22Rv1 (cell line): ENCODE measurements around the gene ZIC3.
"Not testable (repeated sequence)": the region's sequence is repeated elsewhere in the genome, so short reads cannot be mapped to it uniquely, and the experiment has no call there.

ENCODE experiments used
- H3K27ac ChIP-seq: fragments of 450-650 bp; 2 replicates; pipeline ENCODE4 v1.5.1; 2017
- ZFX ChIP-seq: fragments of 450-650 bp; IDR thresholded peaks from 2 replicates; pipeline ENCODE4 v1.6.1; 2017; ENCODE audit warnings: antibody characterized with exemption, borderline replicate concordance
- TF ChIP-seq, protein P1 (sequence below): fragments of 450-650 bp; IDR thresholded peaks from 2 replicates; pipeline ENCODE4 v1.5.1; 2017; ENCODE audit warnings: mild to moderate bottlenecking

Gene ZIC3

GRCh38 chrX:137549851-137550664 is 15.9 kb upstream of the ZIC3 start:
- H3K27ac ChIP-seq = no peak overlapping the region

DNA sequence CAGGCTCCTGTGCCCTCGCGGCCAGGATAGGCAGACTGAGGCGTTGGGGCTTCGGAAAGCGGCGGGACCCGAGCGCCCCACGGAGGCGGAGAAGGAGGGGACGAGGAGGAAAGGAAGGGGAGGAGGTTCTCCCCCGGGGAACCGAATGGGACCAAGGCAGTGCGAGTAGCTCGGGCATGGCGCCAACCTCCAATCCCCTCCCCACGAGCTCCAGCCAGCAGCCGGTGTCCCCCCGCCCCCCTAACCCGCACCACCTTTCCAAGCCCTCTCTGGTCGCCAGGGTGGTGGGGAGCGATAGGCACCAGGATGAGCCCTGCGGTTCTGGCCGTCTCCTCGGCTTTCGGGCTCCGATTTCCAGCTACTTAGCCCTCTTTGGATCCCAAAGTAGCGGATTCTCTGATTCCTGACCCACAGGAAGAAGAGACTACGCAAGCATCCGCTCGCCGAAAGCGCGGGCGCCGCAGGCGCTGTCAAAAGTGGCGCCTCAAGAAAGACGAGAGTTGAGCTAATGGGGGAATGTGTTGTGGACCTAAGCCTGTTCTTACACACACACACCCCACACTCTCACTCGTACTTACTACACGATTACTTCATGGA is 15.2 kb upstream of the ZIC3 start:
- no peak for TF ChIP-seq ZFX
- TF ChIP-seq, protein P1, sequence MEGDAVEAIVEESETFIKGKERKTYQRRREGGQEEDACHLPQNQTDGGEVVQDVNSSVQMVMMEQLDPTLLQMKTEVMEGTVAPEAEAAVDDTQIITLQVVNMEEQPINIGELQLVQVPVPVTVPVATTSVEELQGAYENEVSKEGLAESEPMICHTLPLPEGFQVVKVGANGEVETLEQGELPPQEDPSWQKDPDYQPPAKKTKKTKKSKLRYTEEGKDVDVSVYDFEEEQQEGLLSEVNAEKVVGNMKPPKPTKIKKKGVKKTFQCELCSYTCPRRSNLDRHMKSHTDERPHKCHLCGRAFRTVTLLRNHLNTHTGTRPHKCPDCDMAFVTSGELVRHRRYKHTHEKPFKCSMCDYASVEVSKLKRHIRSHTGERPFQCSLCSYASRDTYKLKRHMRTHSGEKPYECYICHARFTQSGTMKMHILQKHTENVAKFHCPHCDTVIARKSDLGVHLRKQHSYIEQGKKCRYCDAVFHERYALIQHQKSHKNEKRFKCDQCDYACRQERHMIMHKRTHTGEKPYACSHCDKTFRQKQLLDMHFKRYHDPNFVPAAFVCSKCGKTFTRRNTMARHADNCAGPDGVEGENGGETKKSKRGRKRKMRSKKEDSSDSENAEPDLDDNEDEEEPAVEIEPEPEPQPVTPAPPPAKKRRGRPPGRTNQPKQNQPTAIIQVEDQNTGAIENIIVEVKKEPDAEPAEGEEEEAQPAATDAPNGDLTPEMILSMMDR = no peak
- H3K27ac ChIP-seq = no peak overlapping the region

More at GRCh38 chrX:137549851-137550664, 15.9 kb upstream of the ZIC3 start:
- TF ChIP-seq, protein P1 = no peak
- no peak for TF ChIP-seq ZFX

DNA sequence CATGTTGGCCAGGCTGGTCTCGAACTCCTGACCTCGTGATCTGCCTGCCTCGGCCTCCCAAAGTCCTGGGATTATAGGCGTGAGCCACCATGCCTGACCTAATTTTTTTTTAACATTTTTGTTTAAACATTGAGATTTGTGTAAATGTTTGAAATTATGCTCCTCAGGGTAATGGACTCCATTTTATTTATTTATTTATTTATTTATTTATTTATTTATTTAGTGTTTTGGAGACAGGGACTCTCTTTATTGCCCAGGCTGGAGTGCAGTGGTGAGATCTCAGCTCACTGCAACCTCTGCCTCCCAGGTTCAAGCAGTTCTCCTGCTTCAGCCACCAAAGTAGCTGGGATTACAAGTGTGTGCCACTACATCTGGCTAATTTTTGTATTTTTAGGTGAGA is 13.8 kb upstream of the ZIC3 start:
- not testable (repeated sequence) for H3K27ac ChIP-seq

DNA sequence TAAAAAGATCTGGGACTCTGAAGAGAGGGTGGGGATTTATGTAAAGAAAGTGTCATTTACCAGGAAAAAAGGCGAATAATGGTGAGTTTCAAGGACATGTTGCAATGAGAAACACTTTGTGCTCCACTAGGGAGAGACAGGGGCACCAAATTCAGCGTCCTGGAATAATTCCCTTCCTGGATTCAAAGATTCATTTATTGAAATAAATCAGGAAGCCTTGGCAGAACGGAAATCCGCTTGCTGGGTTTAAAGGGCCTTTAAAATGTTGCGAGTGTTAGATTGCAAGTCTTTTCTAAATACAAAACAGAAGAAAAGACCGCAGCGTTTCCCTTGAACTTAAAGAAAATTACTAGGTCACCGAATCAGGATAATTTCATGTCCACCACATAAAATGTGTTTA is 3.8 kb upstream of the ZIC3 start:
- TF ChIP-seq, protein P1 = no peak
- TF ChIP-seq ZFX = no peak
- no peak overlapping the region for H3K27ac ChIP-seq

DNA sequence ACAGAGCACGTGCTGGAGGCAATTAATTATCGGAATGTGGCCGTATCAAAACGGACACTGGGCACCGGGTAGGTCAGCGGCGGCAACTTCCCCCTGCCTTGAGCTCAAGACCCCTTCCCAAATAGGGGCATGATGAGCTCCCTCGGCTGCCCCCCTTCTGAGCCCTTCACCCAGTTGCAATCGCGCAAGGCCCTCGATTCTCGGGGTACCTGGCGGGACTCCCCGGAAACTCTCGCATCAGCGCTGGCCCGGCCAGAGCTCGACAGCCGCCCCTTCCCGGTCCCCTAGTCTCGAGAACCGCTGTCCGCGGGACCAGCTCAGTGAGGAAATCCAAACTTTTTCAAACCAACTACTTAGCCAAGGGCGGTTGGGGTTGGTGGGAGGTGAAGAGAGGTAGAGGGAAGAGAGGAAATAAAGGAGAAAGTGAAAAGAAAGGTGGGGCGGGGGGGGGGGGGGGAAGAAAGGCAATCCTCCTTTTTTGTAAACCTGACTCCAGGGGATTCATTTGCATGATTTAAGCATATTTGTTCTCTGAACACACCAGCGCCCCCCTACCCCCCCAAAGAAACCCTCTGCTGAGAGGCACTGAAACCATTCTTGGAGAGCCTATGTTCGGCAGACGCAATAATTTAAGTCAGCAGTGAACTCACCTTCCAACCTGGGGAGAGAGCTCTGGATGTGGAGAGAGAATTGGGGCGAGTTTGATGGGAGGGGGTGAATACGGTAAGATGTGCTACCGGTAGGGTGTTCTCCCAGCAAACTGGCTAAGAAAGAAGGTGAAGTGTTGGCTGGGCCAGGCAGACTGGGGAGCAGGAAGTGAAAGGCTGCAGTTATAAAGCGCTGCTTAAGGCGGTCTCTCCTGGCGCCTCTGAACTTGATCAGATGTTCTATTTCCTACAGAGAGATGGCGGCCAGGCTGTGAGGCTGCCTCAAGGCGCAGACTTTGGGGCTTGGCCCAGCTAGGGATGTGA is 2.0 kb upstream of the ZIC3 start:
- no peak overlapping the region for H3K27ac ChIP-seq
- TF ChIP-seq, protein P1 = no peak
- no peak for TF ChIP-seq ZFX

DNA sequence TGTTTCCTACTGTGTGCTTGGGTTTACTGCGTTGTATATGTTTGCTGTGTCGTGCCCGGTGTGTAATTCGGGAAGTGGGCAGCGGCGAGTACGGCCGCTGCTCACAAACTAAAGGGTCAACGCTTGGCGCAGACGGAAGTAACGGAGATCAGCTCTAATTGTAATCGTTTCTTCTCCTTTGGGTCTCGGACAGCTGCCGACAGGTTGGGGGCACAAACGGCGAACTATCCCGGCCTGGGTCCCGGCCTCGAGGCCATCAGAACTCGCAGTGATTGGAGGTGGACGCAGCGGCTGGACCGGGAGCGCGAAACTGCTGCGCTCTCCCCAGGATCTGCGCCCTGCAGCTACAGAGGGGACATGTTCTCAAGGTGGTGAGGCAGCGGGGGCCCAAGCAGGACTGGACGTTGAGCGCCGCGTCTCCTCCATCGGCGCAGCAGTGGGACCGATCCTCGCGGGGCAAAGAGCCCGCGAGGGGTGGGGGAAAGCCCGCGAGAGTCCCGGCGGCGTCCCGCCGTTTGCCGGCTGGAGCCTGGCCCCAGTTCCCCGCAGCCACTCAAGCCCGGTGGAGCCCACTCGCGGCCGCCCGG is 516 bp upstream of the ZIC3 start:
- H3K27ac ChIP-seq = no peak overlapping the region
- TF ChIP-seq ZFX = no peak
- TF ChIP-seq, protein P1 = no peak

DNA sequence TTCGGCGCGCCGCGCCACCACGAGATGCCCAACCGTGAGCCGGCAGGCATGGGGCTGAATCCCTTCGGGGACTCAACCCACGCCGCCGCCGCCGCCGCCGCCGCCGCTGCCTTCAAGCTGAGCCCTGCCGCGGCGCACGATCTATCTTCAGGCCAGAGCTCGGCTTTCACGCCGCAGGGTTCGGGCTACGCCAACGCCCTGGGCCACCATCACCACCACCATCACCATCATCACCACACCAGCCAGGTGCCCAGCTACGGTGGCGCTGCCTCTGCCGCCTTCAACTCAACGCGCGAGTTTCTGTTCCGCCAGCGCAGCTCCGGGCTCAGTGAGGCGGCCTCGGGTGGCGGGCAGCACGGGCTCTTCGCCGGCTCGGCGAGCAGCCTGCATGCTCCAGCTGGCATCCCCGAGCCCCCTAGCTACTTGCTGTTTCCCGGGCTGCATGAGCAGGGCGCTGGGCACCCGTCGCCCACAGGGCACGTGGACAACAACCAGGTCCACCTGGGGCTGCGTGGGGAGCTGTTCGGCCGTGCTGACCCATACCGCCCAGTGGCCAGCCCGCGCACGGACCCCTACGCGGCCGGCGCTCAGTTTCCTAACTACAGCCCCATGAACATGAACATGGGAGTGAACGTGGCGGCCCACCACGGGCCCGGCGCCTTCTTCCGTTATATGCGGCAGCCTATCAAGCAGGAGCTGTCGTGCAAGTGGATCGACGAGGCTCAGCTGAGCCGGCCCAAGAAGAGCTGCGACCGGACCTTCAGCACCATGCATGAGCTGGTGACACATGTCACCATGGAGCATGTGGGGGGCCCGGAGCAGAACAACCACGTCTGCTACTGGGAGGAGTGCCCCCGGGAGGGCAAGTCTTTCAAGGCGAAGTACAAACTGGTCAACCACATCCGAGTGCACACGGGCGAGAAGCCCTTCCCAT is 1.1 kb downstream of the ZIC3 start:
- no peak for TF ChIP-seq ZFX
- TF ChIP-seq, protein P1 = no peak
- H3K27ac ChIP-seq = no peak overlapping the region
